Activated naive CD4-positive, alpha-beta T cell treated with anti-CD3 and anti-CD28 coated beads for 36 hours (primary cell): ENCODE results near the gene SLC12A2. TPM values are rescaled to one million over a fixed set of nuclear protein-coding genes. Genes with fewer than 3 reads are reported as not detected.
A peak's percentile ranks its signal among the peaks of the same experiment; 100 is the strongest.

ENCODE experiments used
- CTCF ChIA-PET: fragments of 350-600 bp; sonication (Branson Sonifier 250); formaldehyde crosslinking; loops from one replicate; lab custom pipeline; 2021; ENCODE audit warnings: antibody characterized with exemption; lab: Charles Lee
- DNase-seq: peaks from one replicate; pipeline ENCODE4 v3.0.0-alpha.2; 2020
- H3K27ac Mint-ChIP-seq: one replicate; pipeline ENCODE4 v1.8.0; 2021; ENCODE audit warnings: mild to moderate bottlenecking, mixed read lengths
- H3K27me3 Mint-ChIP-seq: one replicate; pipeline ENCODE4 v1.8.0; 2021; ENCODE audit warnings: low read depth, mixed read lengths
- H3K36me3 Mint-ChIP-seq: one replicate; pipeline ENCODE4 v1.8.0; 2021; ENCODE audit warnings: low read depth, mixed read lengths
- H3K4me1 Mint-ChIP-seq: one replicate; pipeline ENCODE4 v1.8.0; 2021; ENCODE audit warnings: low read depth, mixed read lengths
- H3K4me3 Mint-ChIP-seq: one replicate; pipeline ENCODE4 v1.8.0; 2021; ENCODE audit warnings: mild to moderate bottlenecking, moderate library complexity, mixed read lengths
- H3K9me3 Mint-ChIP-seq: one replicate; pipeline ENCODE4 v1.8.0; 2021; ENCODE audit warnings: mixed read lengths
- intact Hi-C: fragments of 100-400 bp; cut with micrococcal nuclease; formaldehyde crosslinking; loops from one replicate; pipeline ENCODE4 v1.15.1; 2023
- total RNA-seq, 2 experiments: library from RNA; stranded (reverse); gene quantifications; one replicate each; pipeline ENCODE4 v1.2.3, GENCODE V29; 2021

SLC12A2 gene
- total RNA-seq, 2 experiments from 2014 or later, result 5.3 to 6.8 TPM

- DNase-seq, result no peak
- peaks cover 6% of the 10 kb centered on the region for H3K9me3 Mint-ChIP-seq
- intact Hi-C loops, result loop anchor here (10.0 kb wide), 1 partner anchor 901 kb away; the partner anchor contains the start of gene ISOC1
Observed at GRCh38 chr5:128193665-128194390, 110.3 kb downstream of the SLC12A2 start.

GRCh38 chr5:128195316-128195715, 111.8 kb downstream of the SLC12A2 start:
- Mint-ChIP-seq H3K4me3 (no peak overlapping the region), H3K27ac (no peak overlapping the region), H3K9me3 (peaks cover 8% of the 10 kb centered on the region), H3K27me3 (no peaks in the 10 kb centered on the region), H3K4me1 (peaks cover 36% of the 10 kb centered on the region), H3K36me3 (peaks cover 7% of the 10 kb centered on the region)
- DNase-seq, result no peak
- intact Hi-C loops, result loop anchor here (10.0 kb wide), 1 partner anchor 899 kb away; the partner anchor contains the start of gene ISOC1
- CTCF ChIA-PET, result interaction anchor here (1.8 kb wide), 1 partner anchor 17 kb away, joined by 3 read pairs; no protein-coding TSS in a partner anchor

More at GRCh38 chr5:128193665-128194390, 110.3 kb downstream of the SLC12A2 start:
- CTCF ChIA-PET, result no interaction called here
- Mint-ChIP-seq H3K4me1 (peaks cover 32% of the 10 kb centered on the region), H3K27ac (no peak overlapping the region), H3K36me3 (peaks cover 5% of the 10 kb centered on the region), H3K27me3 (no peaks in the 10 kb centered on the region), H3K4me3 (no peak overlapping the region)

- Mint-ChIP-seq H3K27me3 (no peaks in the 10 kb centered on the region), H3K4me3 (no peak overlapping the region), H3K27ac (no peak overlapping the region), H3K36me3 (peaks cover 7% of the 10 kb centered on the region), H3K9me3 (peaks cover 8% of the 10 kb centered on the region), H3K4me1 (peaks cover 36% of the 10 kb centered on the region)
- no peak for DNase-seq
- CTCF ChIA-PET, result interaction anchor here (1.8 kb wide), 1 partner anchor 16 kb away, joined by 3 read pairs; no protein-coding TSS in a partner anchor
- intact Hi-C loops, result loop anchor here (10.0 kb wide), 1 partner anchor 899 kb away; the partner anchor contains the start of gene ISOC1
Observed at GRCh38 chr5:128196080-128196479, 112.5 kb downstream of the SLC12A2 start.

GRCh38 chr5:128196791-128197190, 113.2 kb downstream of the SLC12A2 start:
- CTCF ChIA-PET, result interaction anchor here (1.8 kb wide), 1 partner anchor 16 kb away, joined by 3 read pairs; no protein-coding TSS in a partner anchor
- no peaks in the 10 kb centered on the region for H3K27me3 Mint-ChIP-seq

GRCh38 chr5:128197896-128198522, 114.4 kb downstream of the SLC12A2 start:
- H3K27ac Mint-ChIP-seq, result peak overlapping the region; percentile 22
- H3K9me3 Mint-ChIP-seq, result peaks cover 8% of the 10 kb centered on the region
- peaks cover 7% of the 10 kb centered on the region for H3K36me3 Mint-ChIP-seq
- CTCF ChIA-PET, result interaction anchor here (0.6 kb wide), 1 partner anchor 489 kb away, joined by 3 read pairs; no protein-coding TSS in a partner anchor
- intact Hi-C loops, result loop anchor here (10.0 kb wide), 1 partner anchor 897 kb away; the partner anchor contains the start of gene ISOC1
- DNase-seq, result no peak
- H3K4me1 Mint-ChIP-seq, result peaks cover 39% of the 10 kb centered on the region
- H3K27me3 Mint-ChIP-seq, result no peaks in the 10 kb centered on the region
- no peak overlapping the region for H3K4me3 Mint-ChIP-seq

More at GRCh38 chr5:128196791-128197190, 113.2 kb downstream of the SLC12A2 start:
- intact Hi-C loops, result loop anchor here (10.0 kb wide), 1 partner anchor 898 kb away; the partner anchor contains the start of gene ISOC1
- H3K36me3 Mint-ChIP-seq, result peaks cover 7% of the 10 kb centered on the region
- peaks cover 8% of the 10 kb centered on the region for H3K9me3 Mint-ChIP-seq
- peak; percentile 37 for DNase-seq
- H3K4me3 Mint-ChIP-seq, result no peak overlapping the region
- H3K4me1 Mint-ChIP-seq, result peaks cover 39% of the 10 kb centered on the region
- H3K27ac Mint-ChIP-seq, result no peak overlapping the region

DNA sequence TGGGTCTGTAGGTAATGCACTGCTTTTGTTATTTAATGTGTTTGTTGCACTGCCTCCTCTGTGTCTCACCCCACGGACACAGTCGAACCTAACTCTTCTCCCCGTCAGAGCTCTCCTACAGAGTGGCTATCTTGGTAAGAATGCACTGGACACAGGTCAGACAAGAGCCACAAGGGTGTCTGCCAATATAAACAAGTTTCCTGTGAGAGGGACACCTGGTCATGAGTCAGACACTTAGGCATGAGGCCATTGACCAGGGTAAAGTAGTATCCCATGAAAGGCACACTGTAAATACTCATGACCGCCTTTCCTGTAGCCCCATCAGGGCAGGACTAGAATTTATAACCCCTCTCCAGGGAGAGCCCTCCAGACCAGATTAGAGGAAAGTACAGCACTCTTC, 115.5 kb downstream of the SLC12A2 start:
- Mint-ChIP-seq H3K4me1 (peaks cover 35% of the 10 kb centered on the region), H3K36me3 (peaks cover 7% of the 10 kb centered on the region), H3K27ac (no peak overlapping the region), H3K27me3 (no peaks in the 10 kb centered on the region), H3K9me3 (peaks cover 8% of the 10 kb centered on the region), H3K4me3 (no peak overlapping the region)
- intact Hi-C loops, result loop anchor here (10.0 kb wide), 1 partner anchor 896 kb away; the partner anchor contains the start of gene ISOC1
- CTCF ChIA-PET, result interaction anchor here (0.8 to 2.2 kb wide), 2 partner anchors 14 to 635 kb away, joined by 3 to 7 read pairs; no protein-coding TSS in a partner anchor
- no peak for DNase-seq

DNA sequence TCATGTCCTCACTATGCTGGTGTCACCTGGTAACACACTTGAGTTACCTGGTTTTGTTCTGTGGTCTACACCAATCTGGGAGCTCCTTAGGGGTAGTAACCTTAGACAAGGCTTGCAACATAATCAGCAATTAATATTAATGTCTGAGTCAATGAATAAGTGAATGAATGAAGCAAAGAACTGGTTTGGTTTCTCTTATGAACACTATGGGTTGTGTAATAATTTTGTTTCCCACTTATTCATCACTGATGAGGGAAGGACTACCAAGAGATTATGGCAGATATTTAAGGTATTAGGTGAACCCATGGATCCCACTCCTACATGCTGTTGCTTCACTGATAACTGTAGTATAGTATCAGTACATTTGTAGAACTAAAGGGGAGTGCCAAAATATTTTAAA, 116.0 kb downstream of the SLC12A2 start:
- Mint-ChIP-seq H3K27me3 (no peaks in the 10 kb centered on the region), H3K9me3 (peaks cover 8% of the 10 kb centered on the region), H3K4me1 (peaks cover 34% of the 10 kb centered on the region), H3K4me3 (no peak overlapping the region), H3K27ac (no peak overlapping the region), H3K36me3 (peaks cover 7% of the 10 kb centered on the region)
- CTCF ChIA-PET, result interaction anchor here (0.6 to 2.2 kb wide), 4 partner anchors 14 to 636 kb away, joined by 3 to 7 read pairs (median 3); no protein-coding TSS in a partner anchor
- intact Hi-C loops, result loop anchor here (5.0 to 10.0 kb wide), 2 partner anchors 895 to 907 kb away; partner anchors contain the start of genes ISOC1 and MEGF10
- no peak for DNase-seq

GRCh38 chr5:128201065-128201926, 117.7 kb downstream of the SLC12A2 start:
- CTCF ChIA-PET, result interaction anchor here (0.6 to 1.6 kb wide), 15 partner anchors 31 to 651 kb away, joined by 3 to 9 read pairs (median 4); no protein-coding TSS in a partner anchor
- Mint-ChIP-seq H3K27me3 (no peaks in the 10 kb centered on the region), H3K4me3 (no peak overlapping the region), H3K9me3 (peaks cover 8% of the 10 kb centered on the region), H3K36me3 (peaks cover 7% of the 10 kb centered on the region), H3K4me1 (peaks cover 32% of the 10 kb centered on the region), H3K27ac (no peak overlapping the region)
- DNase-seq, result peak; percentile 90
- intact Hi-C loops, result loop anchor here (1.0 to 5.0 kb wide), 6 partner anchors 118 to 909 kb away; partner anchors contain the start of genes MEGF10 and SLC12A2

- Mint-ChIP-seq H3K27ac (no peak overlapping the region), H3K4me3 (no peak overlapping the region), H3K4me1 (peaks cover 21% of the 10 kb centered on the region), H3K27me3 (no peaks in the 10 kb centered on the region), H3K9me3 (peaks cover 8% of the 10 kb centered on the region), H3K36me3 (peaks cover 7% of the 10 kb centered on the region)
- intact Hi-C loops, result loop anchor here (5.0 kb wide), 1 partner anchor 910 kb away; the partner anchor contains the start of gene MEGF10
- CTCF ChIA-PET, result interaction anchor here (0.8 to 1.6 kb wide), 6 partner anchors 37 to 642 kb away, joined by 3 to 9 read pairs (median 4); no protein-coding TSS in a partner anchor
- no peak for DNase-seq
Observed at GRCh38 chr5:128202320-128202719, 118.8 kb downstream of the SLC12A2 start.

GRCh38 chr5:128208436-128208835, 124.9 kb downstream of the SLC12A2 start:
- DNase-seq, result no peak
- Mint-ChIP-seq H3K4me3 (no peak overlapping the region), H3K36me3 (no peaks in the 10 kb centered on the region), H3K27me3 (peaks cover 3% of the 10 kb centered on the region), H3K9me3 (no peaks in the 10 kb centered on the region), H3K4me1 (peaks cover 2% of the 10 kb centered on the region), H3K27ac (no peak overlapping the region)
- intact Hi-C loops, result no loop called here
- CTCF ChIA-PET, result interaction anchor here (1.3 kb wide), 1 partner anchor 466 kb away, joined by 4 read pairs; no protein-coding TSS in a partner anchor
